NCI-H2196 (cell line): Measurements from ENCODE around the gene TCP11L2.
"Not testable (repeated sequence)": the region's sequence is repeated elsewhere in the genome, so short reads cannot be mapped to it uniquely, and the experiment has no call there.

Experiments used
- DNase-seq: peaks from one replicate; lab custom pipeline; 2025; ENCODE audit not compliant: unreplicated experiment; lab: John Stamatoyannopoulos, UW

The TCP11L2 gene

GRCh38 chr12:106282457-106283097 is 20.0 kb upstream of the TCP11L2 start:
- DNase-seq: peak; percentile 6

GRCh38 chr12:106284358-106285105 is 18.0 kb upstream of the TCP11L2 start:
- DNase-seq: no peak

- no peak for DNase-seq
Measured at GRCh38 chr12:106285982-106286381, 16.6 kb upstream of the TCP11L2 start.

GRCh38 chr12:106286576-106287162 is 15.9 kb upstream of the TCP11L2 start:
- not testable (repeated sequence) for DNase-seq

GRCh38 chr12:106287364-106287763 is 15.2 kb upstream of the TCP11L2 start:
- DNase-seq: no peak

- DNase-seq: no peak
Measured at GRCh38 chr12:106288101-106288493, 14.4 kb upstream of the TCP11L2 start.

GRCh38 chr12:106288494-106289195 is 13.9 kb upstream of the TCP11L2 start:
- DNase-seq: no peak

- DNase-seq: no peak
Measured at GRCh38 chr12:106289196-106289681, 13.3 kb upstream of the TCP11L2 start.

GRCh38 chr12:106290666-106291065 is 11.9 kb upstream of the TCP11L2 start:
- DNase-seq: no peak

GRCh38 chr12:106291342-106291741 is 11.2 kb upstream of the TCP11L2 start:
- no peak for DNase-seq

GRCh38 chr12:106292339-106292738 is 10.2 kb upstream of the TCP11L2 start:
- no peak for DNase-seq

GRCh38 chr12:106296179-106296877 is 6.2 kb upstream of the TCP11L2 start:
- DNase-seq: no peak

- no peak for DNase-seq
Measured at GRCh38 chr12:106297075-106297474, 5.5 kb upstream of the TCP11L2 start.

GRCh38 chr12:106297681-106298080 is 4.9 kb upstream of the TCP11L2 start:
- DNase-seq: no peak

GRCh38 chr12:106299202-106299774 is 3.2 kb upstream of the TCP11L2 start:
- DNase-seq: no peak

GRCh38 chr12:106300761-106301160 is 1.8 kb upstream of the TCP11L2 start:
- DNase-seq: no peak

- DNase-seq: no peak
Measured at GRCh38 chr12:106301241-106301610, 1.3 kb upstream of the TCP11L2 start.

- peak; percentile 58 for DNase-seq
Measured at GRCh38 chr12:106301611-106302321, 767 bp upstream of the TCP11L2 start.

- peak; percentile 65 for DNase-seq
Measured at GRCh38 chr12:106303202-106303820, 778 bp downstream of the TCP11L2 start.
